HG03469 (cell line): ENCODE results near the gene SREBF1.

Experiments used
- ATAC-seq: cut with Tn5 transposase; IDR thresholded peaks from one replicate; pipeline ENCODE4 v1.9.1; 2021; ENCODE audit warnings: mild to moderate bottlenecking, moderate library complexity, moderate number of reproducible peaks; ENCODE audit not compliant: unreplicated experiment

SREBF1 gene

GRCh38 chr17:17826342-17826713, 10.5 kb downstream of the SREBF1 start:
- ATAC-seq, result no peak

GRCh38 chr17:17824783-17825614, 11.8 kb downstream of the SREBF1 start:
- no peak for ATAC-seq

- ATAC-seq, result peak; percentile 3
These were observed 12.5 kb downstream of the SREBF1 start for GRCh38 chr17:17824119-17824782.

DNA sequence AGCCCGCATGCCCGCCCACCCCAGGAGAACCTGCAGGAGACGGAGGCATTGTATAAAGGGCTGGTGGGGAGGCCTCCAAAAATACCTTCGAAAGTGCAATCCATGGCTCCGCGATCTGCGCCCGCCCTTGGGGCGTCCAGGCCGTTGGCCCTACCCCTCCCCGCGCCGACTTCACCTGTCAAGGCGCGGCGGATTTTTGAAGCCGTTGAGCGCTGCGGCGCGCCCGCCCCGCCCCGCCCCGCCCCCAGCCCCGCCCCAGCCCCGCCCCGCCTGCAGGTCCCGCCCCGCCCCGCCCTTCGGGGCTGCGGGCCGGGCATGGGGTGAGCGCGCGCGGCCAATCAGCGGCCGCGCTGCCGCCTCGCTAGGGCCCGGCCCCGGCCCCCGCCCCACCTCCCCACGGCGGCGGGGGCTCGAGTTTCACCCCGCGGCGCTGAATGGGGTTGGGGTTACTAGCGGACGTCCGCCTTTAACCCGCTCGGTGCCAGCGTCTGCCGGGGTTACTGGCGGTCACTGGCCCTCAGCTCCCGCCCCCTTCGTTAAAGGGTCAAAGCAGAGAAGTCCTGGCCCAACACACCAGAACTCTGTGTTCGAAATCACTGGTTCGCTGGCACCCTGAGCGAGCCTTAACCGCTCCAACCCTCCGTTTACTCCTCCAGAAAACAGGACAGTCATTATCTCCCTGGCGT, 13.2 kb downstream of the SREBF1 start:
- peak; percentile 35 for ATAC-seq

GRCh38 chr17:17822616-17823015, 14.2 kb downstream of the SREBF1 start:
- ATAC-seq, result no peak

DNA sequence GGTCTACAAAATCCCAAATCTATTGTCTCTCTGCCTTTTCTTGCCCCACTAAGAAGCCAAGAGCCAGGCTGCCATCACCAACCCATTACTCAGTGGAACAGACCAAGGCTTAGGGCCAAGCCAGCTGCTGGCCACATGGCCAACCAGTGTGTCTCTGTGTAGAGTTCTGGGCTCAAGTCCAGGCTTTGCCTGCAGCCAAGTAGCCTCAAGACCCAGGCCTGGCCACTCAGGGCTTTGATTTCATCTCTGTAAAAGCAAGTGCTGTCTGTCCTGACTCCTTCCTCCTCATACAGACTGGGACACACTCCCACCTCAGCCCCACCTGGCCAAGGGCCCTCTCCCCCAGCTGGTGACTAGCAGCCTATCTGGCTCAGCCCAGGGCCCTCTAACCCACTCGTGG, 14.6 kb downstream of the SREBF1 start:
- no peak for ATAC-seq

- ATAC-seq, result no peak
These were observed 16.2 kb downstream of the SREBF1 start for GRCh38 chr17:17820463-17821158.

DNA sequence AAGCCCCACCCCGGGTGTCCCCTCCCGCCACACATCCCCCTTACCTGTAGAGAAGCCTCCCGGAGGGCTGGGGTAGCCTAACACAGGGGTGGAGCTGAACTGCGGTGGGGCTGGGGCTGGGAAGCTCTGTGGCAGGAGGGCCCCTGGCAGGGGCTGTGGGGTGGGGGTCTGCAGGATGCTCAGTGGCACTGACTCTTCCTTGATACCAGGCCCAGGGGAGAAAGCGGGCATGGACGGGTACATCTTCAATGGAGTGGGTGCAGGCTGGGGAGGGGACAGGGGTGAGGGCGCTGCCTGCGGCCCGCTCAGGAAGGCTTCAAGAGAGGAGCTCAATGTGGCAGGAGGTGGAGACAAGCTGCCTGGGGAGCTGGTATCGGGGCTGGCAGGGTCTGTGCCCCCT, 16.7 kb downstream of the SREBF1 start:
- ATAC-seq, result no peak

GRCh38 chr17:17819561-17819995, 17.2 kb downstream of the SREBF1 start:
- no peak for ATAC-seq

GRCh38 chr17:17819111-17819510, 17.7 kb downstream of the SREBF1 start:
- no peak for ATAC-seq

DNA sequence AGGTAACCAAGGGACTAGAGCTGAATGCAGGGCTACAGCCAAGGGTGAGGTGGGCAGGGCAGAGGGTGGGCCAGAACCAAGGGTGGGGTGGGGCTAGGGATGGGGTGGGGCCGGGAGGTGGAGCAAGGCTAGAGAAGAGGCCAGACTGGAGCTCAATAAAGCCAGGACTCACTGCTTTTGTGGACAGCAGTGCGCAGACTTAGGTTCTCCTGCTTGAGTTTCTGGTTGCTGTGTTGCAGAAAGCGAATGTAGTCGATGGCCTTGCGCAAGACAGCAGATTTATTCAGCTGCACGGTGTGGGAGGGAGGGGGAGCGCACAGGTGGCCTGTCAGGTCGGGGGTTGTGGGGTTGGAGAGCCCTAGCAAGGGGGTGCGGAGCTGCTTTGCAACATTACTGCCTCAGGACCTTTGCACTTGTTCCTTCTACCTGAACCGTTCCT, 18.7 kb downstream of the SREBF1 start:
- no peak for ATAC-seq

GRCh38 chr17:17817552-17817947, 19.2 kb downstream of the SREBF1 start:
- no peak for ATAC-seq

GRCh38 chr17:17816831-17817551, 19.8 kb downstream of the SREBF1 start:
- no peak for ATAC-seq

GRCh38 chr17:17816240-17816814, 20.5 kb downstream of the SREBF1 start:
- ATAC-seq, result no peak

- no peak for ATAC-seq
These were observed 21.2 kb downstream of the SREBF1 start for GRCh38 chr17:17815436-17816200.

- no peak for ATAC-seq
These were observed 21.8 kb downstream of the SREBF1 start for GRCh38 chr17:17815062-17815406.

GRCh38 chr17:17814162-17815061, 22.4 kb downstream of the SREBF1 start:
- no peak for ATAC-seq

DNA sequence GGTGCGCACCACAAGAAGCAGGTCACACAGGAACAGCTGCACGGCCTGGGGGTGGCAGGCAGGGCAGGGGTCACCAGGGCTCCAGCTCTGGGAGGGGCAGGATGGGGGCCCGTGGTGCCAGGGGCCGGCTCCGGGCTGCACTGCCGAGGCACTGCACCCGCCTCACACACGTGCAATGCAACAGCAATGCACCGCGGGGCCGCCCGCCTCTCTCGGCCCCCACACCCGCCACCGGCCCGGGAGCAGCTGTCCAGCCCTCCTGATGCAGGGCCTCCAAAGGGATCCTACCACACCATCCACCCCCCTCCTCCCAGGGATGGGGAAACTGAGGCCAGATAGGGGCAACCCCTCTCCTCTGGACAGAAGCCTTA, 23.1 kb downstream of the SREBF1 start:
- ATAC-seq, result no peak
